Breast epithelium (tissue), 3 donors: ENCODE results near the gene NRROS.

Source experiments
- CTCF ChIP-seq, 3 donors: fragments of 450-650 bp; IDR thresholded peaks; one replicate each; pipeline ENCODE4 v1.5.1; 2016 to 2017; ENCODE audit warnings: antibody characterized with exemption in 3 of 3, mild to moderate bottlenecking in 3 of 3, moderate library complexity in 3 of 3
- POLR2A ChIP-seq: fragments of 450-650 bp; IDR thresholded peaks from one replicate; pipeline ENCODE4 v1.6.1; 2016; ENCODE audit warnings: antibody characterized with exemption, mild to moderate bottlenecking, moderate library complexity

DNA sequence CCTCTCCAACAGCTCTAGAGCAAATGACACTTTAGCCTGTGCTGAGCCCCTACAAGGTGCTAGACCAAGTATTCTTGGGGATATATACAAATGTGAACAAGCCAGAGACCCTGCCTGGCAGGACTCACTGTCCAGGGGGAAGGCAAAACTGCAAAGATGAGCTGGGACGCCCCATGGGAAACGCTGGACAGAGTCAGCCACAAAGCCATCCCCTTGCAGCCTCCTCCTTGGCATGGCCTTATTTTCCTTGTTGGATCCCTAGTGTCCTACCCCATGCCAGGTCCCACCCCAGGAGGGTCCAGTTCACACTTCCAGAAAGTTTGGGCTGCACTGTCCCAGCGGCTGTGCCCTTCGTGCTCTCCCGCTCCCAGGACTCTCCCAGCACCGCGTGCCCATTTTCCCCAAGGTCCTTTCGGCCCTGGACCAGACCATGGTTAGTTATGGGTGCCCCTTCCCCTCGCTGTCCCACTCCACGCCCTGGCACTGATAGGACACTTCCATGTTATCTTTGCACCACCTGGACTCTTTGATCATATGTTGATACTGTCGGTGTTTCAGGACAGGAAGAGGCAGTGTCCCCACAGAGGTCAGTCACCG lies 5.8 kb upstream of the NRROS start:
- TF ChIP-seq CTCF (IDR thresholded peaks at IDR 0.05) (no peak), POLR2A (no peak)
